ENCODE results near the gene POT1.
A peak's percentile ranks its signal among the peaks of the same experiment; 100 is the strongest.

POT1 gene

DNA sequence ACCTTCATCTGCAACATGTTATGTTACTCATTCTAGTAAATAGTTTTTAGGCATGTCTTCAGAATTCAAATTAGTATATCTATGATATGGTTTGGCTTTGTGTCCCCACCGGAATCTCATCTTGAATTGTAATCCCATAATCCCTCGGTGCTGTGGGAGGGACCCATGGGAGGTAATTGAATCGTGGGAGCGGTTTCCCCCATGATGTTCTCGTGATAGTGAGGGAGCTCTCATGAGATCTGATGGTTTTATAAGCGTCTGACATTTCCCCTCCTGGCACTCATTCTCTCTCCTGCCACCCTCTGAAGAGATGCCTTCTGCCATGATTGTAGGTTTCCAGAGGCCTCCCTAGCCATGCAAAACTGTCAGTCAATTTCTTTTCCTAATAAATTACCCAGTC is 143.6 kb downstream of the POT1 start:
- TF ChIP-seq, protein P1, sequence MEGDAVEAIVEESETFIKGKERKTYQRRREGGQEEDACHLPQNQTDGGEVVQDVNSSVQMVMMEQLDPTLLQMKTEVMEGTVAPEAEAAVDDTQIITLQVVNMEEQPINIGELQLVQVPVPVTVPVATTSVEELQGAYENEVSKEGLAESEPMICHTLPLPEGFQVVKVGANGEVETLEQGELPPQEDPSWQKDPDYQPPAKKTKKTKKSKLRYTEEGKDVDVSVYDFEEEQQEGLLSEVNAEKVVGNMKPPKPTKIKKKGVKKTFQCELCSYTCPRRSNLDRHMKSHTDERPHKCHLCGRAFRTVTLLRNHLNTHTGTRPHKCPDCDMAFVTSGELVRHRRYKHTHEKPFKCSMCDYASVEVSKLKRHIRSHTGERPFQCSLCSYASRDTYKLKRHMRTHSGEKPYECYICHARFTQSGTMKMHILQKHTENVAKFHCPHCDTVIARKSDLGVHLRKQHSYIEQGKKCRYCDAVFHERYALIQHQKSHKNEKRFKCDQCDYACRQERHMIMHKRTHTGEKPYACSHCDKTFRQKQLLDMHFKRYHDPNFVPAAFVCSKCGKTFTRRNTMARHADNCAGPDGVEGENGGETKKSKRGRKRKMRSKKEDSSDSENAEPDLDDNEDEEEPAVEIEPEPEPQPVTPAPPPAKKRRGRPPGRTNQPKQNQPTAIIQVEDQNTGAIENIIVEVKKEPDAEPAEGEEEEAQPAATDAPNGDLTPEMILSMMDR (IDR thresholded peaks at IDR 0.05; ENCODE audit: low read length, missing control alignments), result no peak
- no peak overlapping the region for H3K4me3 ChIP-seq (replicated peaks; ENCODE audit: low read depth, low read length)
- no peak for DNase-seq (ENCODE audit: low read depth)

DNA sequence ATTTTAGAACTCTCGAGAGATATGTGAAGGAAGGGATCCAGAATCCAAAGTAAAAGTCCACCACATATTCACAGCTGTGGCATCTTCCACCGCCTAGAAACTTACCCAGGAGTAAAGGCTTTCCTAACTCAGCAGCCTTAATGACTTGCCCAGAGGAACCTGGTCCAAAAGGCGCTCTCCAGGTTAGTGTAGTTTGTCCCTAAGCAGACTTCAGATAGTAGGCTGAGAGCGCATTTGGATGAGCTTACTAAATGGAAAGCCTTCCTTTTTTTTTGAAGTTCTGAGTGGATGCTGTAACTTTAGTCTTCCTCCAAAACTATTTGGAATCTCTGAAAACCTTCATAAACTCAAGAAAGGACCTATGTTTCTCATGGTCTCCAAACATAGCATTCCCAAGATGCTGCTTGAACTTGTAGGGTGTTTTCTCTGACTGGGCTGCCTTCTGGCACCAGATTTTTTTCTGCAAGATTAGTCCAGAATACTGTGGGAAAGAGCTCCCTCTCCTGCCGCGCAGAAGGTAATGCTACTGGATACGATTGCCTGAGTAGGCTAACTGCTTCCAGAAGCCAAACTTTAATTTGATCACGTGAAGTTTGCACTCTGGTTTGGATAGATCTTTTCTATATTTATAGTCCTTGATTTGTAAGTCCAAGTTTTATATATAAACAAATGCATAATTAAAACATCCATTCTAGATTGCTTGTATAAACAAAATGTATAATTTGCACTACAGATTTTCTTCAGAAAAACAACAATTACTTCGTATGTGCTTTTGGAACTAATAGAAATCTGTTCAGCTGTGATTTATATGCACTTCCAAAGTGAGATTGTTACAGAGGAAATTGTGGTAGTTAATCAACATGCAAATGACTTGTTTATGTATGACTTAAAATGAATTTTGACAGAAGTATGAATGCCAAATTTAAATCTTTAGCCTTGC is 144.5 kb downstream of the POT1 start:
- no peak overlapping the region for H3K4me3 ChIP-seq (replicated peaks; ENCODE audit: low read depth, low read length)
- peak; percentile 74 for DNase-seq (ENCODE audit: low read depth)
- TF ChIP-seq, protein P1 (IDR thresholded peaks at IDR 0.05; ENCODE audit: low read length, missing control alignments), result peak; percentile 97

DNA sequence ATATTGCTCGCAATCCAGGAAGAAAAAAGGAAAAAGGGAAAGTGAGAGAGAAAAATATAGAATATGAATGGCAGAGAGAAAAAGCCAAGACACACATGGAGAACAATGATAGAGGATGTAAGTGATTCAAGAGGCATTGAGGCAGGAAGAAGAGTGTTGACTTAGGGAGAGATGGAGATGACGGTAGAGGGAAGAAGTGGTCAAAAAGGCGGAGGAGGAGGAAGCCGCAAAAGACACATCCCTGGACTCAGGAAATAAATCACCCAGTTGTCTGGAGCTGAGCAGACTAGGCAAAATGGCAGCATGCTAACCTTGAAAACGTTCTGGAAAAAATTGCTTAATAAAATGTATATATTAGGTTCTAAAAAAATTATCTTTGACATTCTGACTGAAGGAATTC is 146.4 kb downstream of the POT1 start:
- H3K4me3 ChIP-seq (replicated peaks; ENCODE audit: low read depth, low read length), result no peak overlapping the region
- no peak for DNase-seq (ENCODE audit: low read depth)
- TF ChIP-seq, protein P1 (IDR thresholded peaks at IDR 0.05; ENCODE audit: low read length, missing control alignments), result no peak

DNA sequence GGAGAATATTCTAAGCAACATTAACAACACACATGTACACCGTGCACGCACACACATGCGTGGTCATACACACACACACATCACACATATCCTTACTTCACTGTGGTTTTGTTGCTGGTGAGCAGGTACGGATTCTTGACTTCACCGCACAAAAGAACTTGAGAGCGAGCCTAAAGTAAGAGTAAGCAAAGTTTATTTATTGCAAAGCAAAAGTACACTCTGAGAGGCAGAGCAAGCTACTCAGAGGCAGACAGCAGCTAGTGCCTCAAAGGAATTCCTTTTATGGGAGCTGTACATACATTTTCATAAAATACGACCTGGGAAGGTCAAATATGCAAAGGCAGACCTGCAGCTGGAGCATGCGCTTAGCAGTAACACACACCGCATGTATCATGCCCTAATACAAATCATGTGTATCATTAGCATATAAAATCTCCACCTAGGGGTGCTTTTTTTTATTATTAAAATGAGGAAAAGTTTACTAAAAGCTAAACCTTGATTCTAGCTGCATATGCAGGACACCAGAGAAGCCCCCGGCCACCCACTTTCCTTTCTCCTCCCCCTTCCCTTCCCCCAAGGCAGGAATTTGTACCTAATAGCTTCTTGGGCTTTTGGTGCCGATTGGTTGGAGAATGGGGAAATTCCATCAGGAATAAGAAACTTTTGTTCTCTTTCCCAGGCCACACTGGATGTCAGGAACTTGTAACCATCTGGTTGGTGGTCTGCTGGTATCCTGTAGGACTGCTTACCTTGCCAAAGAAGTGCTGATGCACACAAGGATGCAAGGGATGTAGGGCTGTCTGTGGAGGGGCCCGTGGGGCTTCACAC is 147.5 kb downstream of the POT1 start:
- no peak for DNase-seq (ENCODE audit: low read depth)
- no peak overlapping the region for H3K4me3 ChIP-seq (replicated peaks; ENCODE audit: low read depth, low read length)
- TF ChIP-seq, protein P1 (IDR thresholded peaks at IDR 0.05; ENCODE audit: low read length, missing control alignments), result no peak

DNA sequence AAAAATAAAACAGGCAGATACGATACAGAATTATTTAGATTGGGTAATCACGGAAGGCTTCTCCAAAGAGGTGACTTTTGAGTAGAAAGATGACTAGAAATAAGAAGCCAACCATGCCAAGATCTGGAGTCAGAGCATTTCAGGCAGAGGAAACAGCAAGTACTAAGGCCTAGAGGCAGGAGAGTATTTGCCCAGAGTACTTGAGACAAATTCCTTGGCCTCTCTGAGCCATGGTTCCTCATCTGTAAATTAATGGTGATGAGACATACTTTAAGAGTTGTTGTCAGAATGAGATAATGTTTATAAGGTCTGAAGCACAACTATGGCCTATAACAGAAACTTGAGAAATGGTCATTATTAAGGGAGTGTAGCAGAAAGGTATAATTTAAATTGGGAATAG is 148.2 kb downstream of the POT1 start:
- TF ChIP-seq, protein P1 (IDR thresholded peaks at IDR 0.05; ENCODE audit: low read length, missing control alignments), result no peak
- DNase-seq (ENCODE audit: low read depth), result no peak
- no peak overlapping the region for H3K4me3 ChIP-seq (replicated peaks; ENCODE audit: low read depth, low read length)

DNA sequence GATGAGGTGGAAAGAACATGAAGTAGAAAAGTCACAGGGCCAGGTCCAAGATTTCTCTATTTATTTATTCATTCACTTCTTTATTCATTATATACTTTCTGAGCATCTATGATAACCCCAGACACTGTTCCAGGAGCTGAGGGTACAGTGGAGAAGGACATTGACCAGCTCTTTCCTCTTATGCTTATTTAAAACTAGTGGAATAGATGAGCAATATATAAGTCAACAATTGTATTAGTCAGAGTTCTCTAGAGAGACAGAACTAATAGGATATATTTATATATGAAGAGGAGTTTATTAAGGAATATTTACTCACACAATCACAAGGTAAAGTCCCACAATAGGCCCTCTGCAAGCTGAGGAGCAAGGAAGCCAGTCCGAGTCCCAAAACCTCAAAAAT is 149.0 kb downstream of the POT1 start:
- no peak overlapping the region for H3K4me3 ChIP-seq (replicated peaks; ENCODE audit: low read depth, low read length)
- TF ChIP-seq, protein P1 (IDR thresholded peaks at IDR 0.05; ENCODE audit: low read length, missing control alignments), result no peak
- no peak for DNase-seq (ENCODE audit: low read depth)
